Common myeloid progenitor, CD34-positive (primary cell): Measurements from ENCODE around the gene ATP1A3.

Source experiments
- CTCF ChIA-PET: fragments of 350-600 bp; sonication (Branson Sonifier 250); formaldehyde crosslinking; loops from one replicate; lab custom pipeline; 2021; ENCODE audit warnings: antibody characterized with exemption; lab: Charles Lee
- POLR2A ChIA-PET: fragments of 350-600 bp; sonication (Branson Sonifier 250); formaldehyde crosslinking; loops from one replicate; lab custom pipeline; 2021; ENCODE audit warnings: antibody characterized with exemption; lab: Charles Lee
- DNase-seq, 3 donors: peaks; one replicate each; pipeline versions ENCODE4 v3.0.0 to v3.0.0-alpha.2; 2013
- H3K27ac ChIP-seq, 2 experiments: 1 replicate in 1 of 2; 2 replicates in 1 of 2; pipeline ENCODE4 v1.7.0; 2013; ENCODE audit warnings: inconsistent platforms in 2 of 2, low read length in 2 of 2, mild to moderate bottlenecking in 2 of 2, low read depth in 1 of 2, moderate library complexity in 1 of 2; ENCODE audit not compliant: severe bottlenecking in 2 of 2, insufficient read depth in 1 of 2, poor library complexity in 1 of 2
- H3K27me3 ChIP-seq, 5 experiments: replicated peaks in 2 of 5; 1 replicate in 3 of 5; 2 replicates in 2 of 5; pipeline versions ENCODE4 v1.6.1 to v1.7.0; 2013; ENCODE audit warnings: low read length in 4 of 5, mild to moderate bottlenecking in 2 of 5, moderate library complexity in 2 of 5, inconsistent platforms in 1 of 5; ENCODE audit not compliant: insufficient read depth in 5 of 5, control insufficient read depth in 4 of 5
- H3K36me3 ChIP-seq, 4 experiments: 1 replicate in 2 of 4; 2 replicates in 2 of 4; pipeline versions ENCODE4 v1.6.1 to v1.7.0; 2013; ENCODE audit warnings: low read length in 3 of 4, control low read depth in 1 of 4, mild to moderate bottlenecking in 1 of 4; ENCODE audit not compliant: control insufficient read depth in 4 of 4, insufficient read depth in 4 of 4
- H3K4me1 ChIP-seq, 4 experiments: 1 replicate in 3 of 4; 2 replicates in 1 of 4; pipeline versions ENCODE4 v1.6.1 to v1.7.1; 2013; ENCODE audit warnings: low read length in 3 of 4, mild to moderate bottlenecking in 3 of 4, control low read depth in 1 of 4, inconsistent platforms in 1 of 4, moderate library complexity in 1 of 4; ENCODE audit not compliant: control insufficient read depth in 4 of 4, insufficient read depth in 4 of 4; ENCODE audit errors: control extremely low read depth in 1 of 4
- H3K4me3 ChIP-seq, 7 experiments: 1 replicate in 4 of 7; 2 replicates in 3 of 7; pipeline versions ENCODE4 v1.5.1 to v1.7.0; 2013; ENCODE audit warnings: mild to moderate bottlenecking in 7 of 7, low read length in 6 of 7, moderate library complexity in 6 of 7, inconsistent platforms in 2 of 7, low read depth in 2 of 7, control low read depth in 1 of 7; ENCODE audit not compliant: insufficient read depth in 4 of 7, control insufficient read depth in 1 of 7; ENCODE audit errors: extremely low read depth in 1 of 7
- H3K9me3 ChIP-seq, 5 experiments: 1 replicate in 4 of 5; 2 replicates in 1 of 5; pipeline versions ENCODE4 v1.6.1 to v1.7.1; 2013; ENCODE audit warnings: low read length in 4 of 5, mild to moderate bottlenecking in 2 of 5, inconsistent platforms in 1 of 5, low read depth in 1 of 5, moderate library complexity in 1 of 5; ENCODE audit not compliant: control insufficient read depth in 4 of 5, insufficient read depth in 2 of 5; ENCODE audit errors: control extremely low read depth in 1 of 5
- WGBS: methylation state at CpG from one replicate; pipeline ENCODE4 v1.1.5; 2013; ENCODE audit not compliant: insufficient coverage; 5-methylcytosine and 5-hydroxymethylcytosine counted together

ATP1A3 gene

GRCh38 chr19:41999071-41999877 lies 5.2 kb upstream of the ATP1A3 start:
- POLR2A ChIA-PET = no interaction called here
- Histone ChIP-seq H3K4me3 (peak overlapping the region in 1 of 7 experiments; percentile 19), H3K9me3 (no peaks in the 10 kb centered on the region), H3K4me1 (peaks cover 0 to 22% (median 15%) of the 10 kb centered on the region in 4 experiments), H3K27me3 (peaks cover 2 to 63% (median 41%) of the 10 kb centered on the region in 5 experiments), H3K27ac (no peak overlapping the region), H3K36me3 (peaks cover 0 to 25% (median under 1%) of the 10 kb centered on the region in 4 experiments)
- peak in 2 of 3 donors; percentile 40 to 49 for DNase-seq
- CTCF ChIA-PET = interaction anchor here (0.9 to 2.6 kb wide), 5 partner anchors 9 to 82 kb away, joined by 3 to 7 read pairs (median 3); no protein-coding TSS in a partner anchor
- WGBS = 24% methylated on average over 54 of the region's 55 CpGs

GRCh38 chr19:41998246-41999020 lies 4.4 kb upstream of the ATP1A3 start:
- H3K36me3 ChIP-seq = peaks cover 0 to 21% (median 0%) of the 10 kb centered on the region in 4 experiments
- no peak overlapping the region for H3K27ac ChIP-seq
- peaks cover 2 to 65% (median 41%) of the 10 kb centered on the region in 5 experiments for H3K27me3 ChIP-seq
- H3K4me3 ChIP-seq = peak overlapping the region in 3 of 7 experiments; percentile 19 to 38 (median 26)
- peaks cover 0 to 26% (median 20%) of the 10 kb centered on the region in 4 experiments for H3K4me1 ChIP-seq
- DNase-seq = peak; percentile 34 to 65 (median 62)
- H3K9me3 ChIP-seq = no peaks in the 10 kb centered on the region
- POLR2A ChIA-PET = no interaction called here
- CTCF ChIA-PET = interaction anchor here (0.9 to 1.2 kb wide), 3 partner anchors 22 to 40 kb away, joined by 3 to 4 read pairs (median 3); no protein-coding TSS in a partner anchor
- 5% methylated on average over 41 of the region's 64 CpGs for WGBS

GRCh38 chr19:41997851-41998229 lies 3.8 kb upstream of the ATP1A3 start:
- Histone ChIP-seq H3K9me3 (no peaks in the 10 kb centered on the region), H3K27me3 (peaks cover 2 to 70% (median 43%) of the 10 kb centered on the region in 5 experiments), H3K27ac (no peak overlapping the region), H3K4me3 (peak overlapping the region in 1 of 7 experiments; percentile 19), H3K4me1 (peaks cover 0 to 30% (median 24%) of the 10 kb centered on the region in 4 experiments), H3K36me3 (peaks cover 0 to 20% (median 0%) of the 10 kb centered on the region in 4 experiments)
- DNase-seq = peak in 1 of 3 donors; percentile 5
- 13% methylated on average over 9 of the region's 14 CpGs for WGBS
- CTCF ChIA-PET = interaction anchor here (1.0 kb wide), 1 partner anchor 14 kb away, joined by 3 read pairs; no protein-coding TSS in a partner anchor
- POLR2A ChIA-PET = interaction anchor here (0.7 kb wide), 1 partner anchor 21 kb away, joined by 3 read pairs; no protein-coding TSS in a partner anchor

GRCh38 chr19:41997121-41997850 lies 3.3 kb upstream of the ATP1A3 start:
- peaks cover 0 to 17% (median 0%) of the 10 kb centered on the region in 4 experiments for H3K36me3 ChIP-seq
- peak overlapping the region in 1 of 7 experiments; percentile 17 for H3K4me3 ChIP-seq
- H3K27ac ChIP-seq = no peak overlapping the region
- ChIA-PET POLR2A (interaction anchor here (0.7 kb wide), 1 partner anchor 20 kb away, joined by 3 read pairs; no protein-coding TSS in a partner anchor), CTCF (interaction anchor here (1.0 kb wide), 1 partner anchor 15 kb away, joined by 3 read pairs; no protein-coding TSS in a partner anchor)
- no peaks in the 10 kb centered on the region for H3K9me3 ChIP-seq
- H3K4me1 ChIP-seq = peaks cover 0 to 30% (median 24%) of the 10 kb centered on the region in 4 experiments
- 3% methylated on average over 26 of the region's 35 CpGs for WGBS
- DNase-seq = peak; percentile 14 to 60 (median 53)
- H3K27me3 ChIP-seq = peaks cover 2 to 72% (median 47%) of the 10 kb centered on the region in 5 experiments

GRCh38 chr19:41995959-41996797 lies 2.1 kb upstream of the ATP1A3 start:
- DNase-seq = peak in 2 of 3 donors; percentile 5 to 17
- Histone ChIP-seq H3K4me1 (peaks cover 0 to 30% (median 24%) of the 10 kb centered on the region in 4 experiments), H3K4me3 (no peak overlapping the region), H3K9me3 (no peaks in the 10 kb centered on the region), H3K36me3 (peaks cover 0 to 8% (median 0%) of the 10 kb centered on the region in 4 experiments), H3K27ac (no peak overlapping the region), H3K27me3 (peaks cover 2 to 73% (median 47%) of the 10 kb centered on the region in 5 experiments)
- CTCF ChIA-PET = interaction anchor here (1.0 kb wide), 1 partner anchor 12 kb away, joined by 3 read pairs; no protein-coding TSS in a partner anchor
- POLR2A ChIA-PET = no interaction called here
- 67% methylated on average over 7 of the region's 12 CpGs for WGBS
